ENCODE data around the gene EML6. TPM values are rescaled to one million over a fixed set of nuclear protein-coding genes. Genes with fewer than 3 reads are reported as not detected.

EML6 gene
- polyA plus RNA-seq, 1 of the 3 experiments (the other 2 are of a cell fraction): 1.1 TPM

DNA sequence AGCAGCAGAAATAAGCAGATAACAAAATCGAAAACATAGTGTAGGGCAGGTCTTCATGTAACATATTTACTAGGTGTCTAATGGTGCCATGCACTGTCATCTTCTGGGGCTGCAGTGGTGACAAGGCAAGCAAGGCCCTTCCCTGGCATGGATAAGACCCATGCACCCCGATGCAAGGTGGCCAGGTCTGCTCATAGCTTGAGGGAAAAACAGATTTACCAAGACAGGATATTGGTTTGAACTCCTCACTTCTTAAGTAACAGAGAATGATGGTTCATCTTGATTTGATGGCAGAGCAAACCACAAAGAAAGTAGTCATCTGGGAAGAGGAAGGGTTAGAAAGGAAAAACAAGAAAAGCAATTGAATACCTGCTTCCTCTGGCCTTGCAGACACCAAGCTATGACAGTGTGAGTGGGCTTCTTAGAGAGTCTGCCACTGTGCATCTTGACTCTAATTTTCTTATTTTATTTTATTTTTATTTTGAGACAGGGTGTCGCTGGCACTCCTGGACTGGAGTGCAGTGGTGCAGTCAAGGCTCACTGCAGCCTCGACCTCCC, 35.8 kb upstream of the EML6 start:
- Histone ChIP-seq H3K27ac (ENCODE audit: low read depth in 2 of 2, low read length in 1 of 2) (no peak overlapping the region), H2AFZ (ENCODE audit: low read depth) (no peak overlapping the region), H3K4me2 (no peak overlapping the region), H3K36me3 (replicated peaks in 1 of 2; ENCODE audit: control insufficient read depth in 1 of 2, insufficient read depth in 2 of 2, low read length in 1 of 2) (no peaks in the 10 kb centered on the region), H3K27me3 (ENCODE audit: insufficient read depth) (no peaks in the 10 kb centered on the region), H3K79me2 (ENCODE audit: insufficient read depth) (no peaks in the 10 kb centered on the region), H4K20me1 (ENCODE audit: insufficient read depth) (no peaks in the 10 kb centered on the region), H3K9me2 (no peaks in the 10 kb centered on the region), H3K9me3 (no peaks in the 10 kb centered on the region), H3K9ac (no peak overlapping the region), H3K4me1 (ENCODE audit: control insufficient read depth in 1 of 2, insufficient read depth in 2 of 2, low read depth in 1 of 2, low read length in 1 of 2) (no peaks in the 10 kb centered on the region), H3K4me3 (ENCODE audit: low read depth in 2 of 2, low read length in 1 of 2) (no peak overlapping the region), H3F3A (replicated peaks; ENCODE audit: insufficient read depth) (no peaks in the 10 kb centered on the region)
- CTCF ChIA-PET: interaction anchor here (3.4 kb wide), 1 partner anchor 17 kb away, joined by 12 read pairs; no protein-coding TSS in a partner anchor
- TF ChIP-seq RAD21 (IDR thresholded peaks at IDR 0.05; ENCODE audit: low read length) (no peak), USF2 (IDR thresholded peaks at IDR 0.05; ENCODE audit: borderline replicate concordance, low read depth, low read length) (no peak), IRF3 (IDR thresholded peaks at IDR 0.05; ENCODE audit: low read depth, low read length) (no peak), TAF1 (IDR thresholded peaks at IDR 0.05; ENCODE audit: borderline replicate concordance, low read depth, low read length) (no peak), FOXJ3 (CRISPR knock-in tag; IDR thresholded peaks at IDR 0.05) (no peak), SIN3A (IDR thresholded peaks at IDR 0.05; ENCODE audit: borderline replicate concordance, low read depth, low read length) (no peak)
- TF ChIP-seq, protein P1, sequence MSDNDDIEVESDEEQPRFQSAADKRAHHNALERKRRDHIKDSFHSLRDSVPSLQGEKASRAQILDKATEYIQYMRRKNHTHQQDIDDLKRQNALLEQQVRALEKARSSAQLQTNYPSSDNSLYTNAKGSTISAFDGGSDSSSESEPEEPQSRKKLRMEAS (IDR thresholded peaks at IDR 0.05; ENCODE audit: low read depth): no peak
- no peak for DNase-seq
- 67% methylated on average over 4 of the region's 4 CpGs for WGBS (ENCODE audit: low lambda C conversion rate)
- POLR2A ChIA-PET: no interaction called here

- CTCF ChIA-PET: interaction anchor here (0.7 to 2.3 kb wide), 7 partner anchors 12 to 584 kb away, joined by 3 to 12 read pairs (median 3); no protein-coding TSS in a partner anchor
- H3K4me2 ChIP-seq: no peak overlapping the region
- no peaks in the 10 kb centered on the region for H3K79me2 ChIP-seq (ENCODE audit: insufficient read depth)
- H3K36me3 ChIP-seq (replicated peaks in 1 of 2; ENCODE audit: control insufficient read depth in 1 of 2, insufficient read depth in 2 of 2, low read length in 1 of 2): no peaks in the 10 kb centered on the region
- no peak for DNase-seq
- no peak overlapping the region for H3K27ac ChIP-seq (ENCODE audit: low read depth in 2 of 2, low read length in 1 of 2)
- 67% methylated on average over 7 of the region's 8 CpGs for WGBS (ENCODE audit: low lambda C conversion rate)
- POLR2A ChIA-PET: no interaction called here
- H2AFZ ChIP-seq (ENCODE audit: low read depth): no peak overlapping the region
- H3K4me1 ChIP-seq (ENCODE audit: control insufficient read depth in 1 of 2, insufficient read depth in 2 of 2, low read depth in 1 of 2, low read length in 1 of 2): no peaks in the 10 kb centered on the region
- no peak for TF ChIP-seq SIN3A (IDR thresholded peaks at IDR 0.05; ENCODE audit: borderline replicate concordance, low read depth, low read length)
- TF ChIP-seq, protein P2, sequence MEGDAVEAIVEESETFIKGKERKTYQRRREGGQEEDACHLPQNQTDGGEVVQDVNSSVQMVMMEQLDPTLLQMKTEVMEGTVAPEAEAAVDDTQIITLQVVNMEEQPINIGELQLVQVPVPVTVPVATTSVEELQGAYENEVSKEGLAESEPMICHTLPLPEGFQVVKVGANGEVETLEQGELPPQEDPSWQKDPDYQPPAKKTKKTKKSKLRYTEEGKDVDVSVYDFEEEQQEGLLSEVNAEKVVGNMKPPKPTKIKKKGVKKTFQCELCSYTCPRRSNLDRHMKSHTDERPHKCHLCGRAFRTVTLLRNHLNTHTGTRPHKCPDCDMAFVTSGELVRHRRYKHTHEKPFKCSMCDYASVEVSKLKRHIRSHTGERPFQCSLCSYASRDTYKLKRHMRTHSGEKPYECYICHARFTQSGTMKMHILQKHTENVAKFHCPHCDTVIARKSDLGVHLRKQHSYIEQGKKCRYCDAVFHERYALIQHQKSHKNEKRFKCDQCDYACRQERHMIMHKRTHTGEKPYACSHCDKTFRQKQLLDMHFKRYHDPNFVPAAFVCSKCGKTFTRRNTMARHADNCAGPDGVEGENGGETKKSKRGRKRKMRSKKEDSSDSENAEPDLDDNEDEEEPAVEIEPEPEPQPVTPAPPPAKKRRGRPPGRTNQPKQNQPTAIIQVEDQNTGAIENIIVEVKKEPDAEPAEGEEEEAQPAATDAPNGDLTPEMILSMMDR (IDR thresholded peaks at IDR 0.05): no peak
- TF ChIP-seq MEF2A (IDR thresholded peaks at IDR 0.05; ENCODE audit: borderline replicate concordance, low read depth): no peak
- no peak for TF ChIP-seq USF2 (IDR thresholded peaks at IDR 0.05; ENCODE audit: borderline replicate concordance, low read depth, low read length)
- no peaks in the 10 kb centered on the region for H3K27me3 ChIP-seq (ENCODE audit: insufficient read depth)
- H3K9ac ChIP-seq: no peak overlapping the region
- H4K20me1 ChIP-seq (ENCODE audit: insufficient read depth): no peaks in the 10 kb centered on the region
- no peak overlapping the region for H3K4me3 ChIP-seq (ENCODE audit: low read depth in 2 of 2, low read length in 1 of 2)
- no peaks in the 10 kb centered on the region for H3F3A ChIP-seq (replicated peaks; ENCODE audit: insufficient read depth)
- no peaks in the 10 kb centered on the region for H3K9me2 ChIP-seq
- H3K9me3 ChIP-seq: no peaks in the 10 kb centered on the region
Observed at GRCh38 chr2:54691445-54692135, 31.9 kb upstream of the EML6 start.

All from SK-N-SH (cell line).